Suppressor macrophage treated with lipopolysaccharide for 1 hour (primary cell): ENCODE results near the gene MCC.

Experiments
- DNase-seq, 3 donors: peaks; one replicate each; pipeline ENCODE4 v3.0.0-alpha.2; 2020 to 2022

The MCC gene

DNA sequence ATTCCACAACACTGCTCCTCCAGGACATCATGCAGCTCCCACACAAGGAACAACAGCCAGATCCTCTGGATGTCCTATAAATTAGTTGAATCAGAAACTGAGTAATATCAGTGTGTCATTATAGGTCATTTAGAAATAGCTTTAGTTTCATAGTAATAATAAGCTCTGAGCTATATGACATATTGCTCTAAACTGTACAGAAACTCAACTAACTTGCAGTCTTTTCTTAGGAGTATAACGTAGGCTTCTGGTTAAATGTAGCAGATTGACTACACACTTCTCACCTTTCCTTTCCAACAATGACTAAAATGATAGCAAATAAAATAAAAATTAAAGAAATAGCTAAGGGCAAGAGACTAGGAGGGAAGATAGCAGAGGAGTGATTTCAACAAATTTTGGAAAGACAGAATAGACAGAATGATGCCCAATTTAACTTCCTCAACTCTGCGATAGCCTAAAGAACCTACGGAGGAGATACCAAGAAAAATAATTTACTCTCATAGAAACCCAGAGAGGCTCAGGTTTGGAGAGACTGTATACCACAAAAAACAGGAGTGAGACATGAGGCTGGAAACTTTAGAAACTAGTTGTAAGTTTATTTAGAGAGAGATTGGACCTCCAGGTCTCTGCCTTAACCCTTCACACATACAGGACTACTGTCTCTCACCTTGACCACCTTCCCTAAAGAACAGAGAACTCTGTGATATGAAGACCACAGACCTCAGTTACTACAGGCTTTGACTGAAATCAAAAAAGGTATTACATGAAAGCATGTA is 247.1 kb downstream of the MCC start:
- no peak for DNase-seq

DNA sequence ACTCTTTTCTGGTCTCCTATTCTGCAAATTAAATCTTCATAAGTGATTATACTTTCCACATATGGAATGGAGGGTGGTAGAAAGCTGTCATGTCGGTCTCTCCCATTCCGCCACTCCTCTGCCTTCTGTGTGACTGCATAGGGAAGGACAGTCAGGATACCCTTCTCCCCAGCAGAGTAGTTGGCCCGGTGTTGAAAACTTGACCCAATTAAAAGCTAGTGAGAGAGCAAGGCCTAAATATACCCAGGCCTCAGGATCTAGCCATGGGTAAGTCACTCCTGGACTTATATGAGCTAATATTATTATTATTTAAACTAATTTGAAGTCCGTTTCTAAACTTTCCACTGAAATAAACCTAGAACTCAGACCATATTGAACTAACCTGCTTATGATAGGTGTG is 248.2 kb downstream of the MCC start:
- no peak for DNase-seq

DNA sequence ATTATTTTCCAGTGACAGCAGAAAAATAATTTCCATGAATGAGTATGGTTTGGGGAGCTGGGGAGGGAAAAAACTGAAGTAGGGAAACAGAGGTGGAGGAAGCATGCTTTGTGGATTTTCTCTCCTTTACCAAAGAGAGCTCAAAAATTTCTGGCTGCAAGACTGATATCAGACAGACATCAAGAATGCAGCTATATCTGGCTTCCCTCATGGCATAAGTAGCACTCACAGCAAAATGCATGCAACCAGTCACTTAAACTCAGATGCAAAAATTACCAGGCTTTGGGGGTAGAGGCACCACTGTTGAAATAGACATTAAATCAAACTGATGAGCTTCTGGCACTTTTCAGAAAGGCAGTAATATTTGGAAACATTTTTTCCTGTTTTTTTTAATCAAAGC is 250.4 kb downstream of the MCC start:
- DNase-seq, result no peak

DNA sequence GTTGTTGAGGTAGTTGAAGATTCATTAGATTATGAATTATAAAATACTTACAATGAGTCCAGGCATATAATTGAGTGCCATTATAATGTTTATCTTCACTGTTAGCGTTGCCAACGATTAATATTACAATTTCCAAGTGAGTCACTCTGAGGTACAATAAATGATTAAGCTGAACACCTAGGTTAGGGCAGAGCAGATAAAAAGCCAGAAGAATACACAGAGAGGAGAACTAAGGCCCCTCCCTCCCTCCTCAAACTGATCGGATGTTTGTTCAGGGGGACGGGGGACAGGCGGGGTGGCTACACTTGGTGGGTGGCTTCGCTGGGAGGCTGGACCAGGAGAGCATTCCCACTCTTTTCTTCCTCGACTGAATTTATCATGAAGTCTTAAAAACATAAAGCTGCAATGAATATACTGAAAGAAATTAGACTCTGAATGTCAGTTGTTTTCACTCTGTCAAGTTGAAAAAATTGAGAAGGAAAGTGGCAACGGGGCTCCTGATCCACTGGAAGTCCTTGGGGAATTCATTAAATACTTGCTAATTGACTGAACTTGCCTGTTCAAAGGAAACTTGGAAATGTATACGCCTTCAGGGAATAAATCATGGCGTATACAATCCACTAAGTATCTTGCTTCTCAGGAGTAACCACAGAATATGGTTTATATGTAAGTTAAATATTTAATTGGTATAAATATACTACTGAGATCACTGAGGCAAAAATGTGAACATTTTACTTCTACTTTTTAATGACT is 251.5 kb downstream of the MCC start:
- DNase-seq, result no peak

DNA sequence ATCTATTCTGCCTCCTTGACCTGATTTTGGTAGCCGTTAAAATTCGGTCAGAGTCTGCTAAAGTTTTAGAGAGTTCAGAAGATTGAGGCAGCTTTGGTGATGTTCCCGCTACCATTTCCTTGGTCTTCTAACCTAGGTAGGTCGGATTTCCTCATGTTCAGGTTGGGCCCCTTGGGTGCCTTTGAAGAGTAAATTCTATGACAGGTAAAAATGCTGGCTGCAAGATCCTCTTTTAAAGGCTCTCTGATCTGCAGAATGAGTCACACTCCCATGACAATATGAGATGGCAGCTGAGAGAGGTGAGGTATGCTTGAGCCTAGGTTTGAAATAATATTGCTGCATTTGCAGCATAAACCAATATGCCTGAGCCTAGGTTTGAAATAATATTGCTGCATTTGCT is 252.4 kb downstream of the MCC start:
- no peak for DNase-seq

DNA sequence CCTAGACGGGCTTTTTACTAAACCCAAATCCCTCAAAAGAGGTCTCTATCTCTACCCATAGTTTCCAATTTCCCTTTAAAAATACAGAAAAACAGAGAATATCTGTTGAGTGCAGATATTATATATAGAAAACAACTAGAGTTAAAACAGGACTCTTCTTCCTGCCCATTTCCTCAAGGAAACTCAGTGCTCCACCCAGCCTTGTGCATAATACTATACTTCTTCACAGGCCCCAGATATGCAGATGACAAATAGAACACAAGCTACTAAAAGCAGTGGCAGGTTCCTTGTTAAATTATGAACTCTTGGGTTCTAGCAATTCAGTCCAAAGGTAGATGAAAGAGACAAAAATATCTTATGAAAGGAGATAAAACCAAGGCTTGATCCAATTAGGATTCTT is 253.7 kb downstream of the MCC start:
- DNase-seq, result no peak

DNA sequence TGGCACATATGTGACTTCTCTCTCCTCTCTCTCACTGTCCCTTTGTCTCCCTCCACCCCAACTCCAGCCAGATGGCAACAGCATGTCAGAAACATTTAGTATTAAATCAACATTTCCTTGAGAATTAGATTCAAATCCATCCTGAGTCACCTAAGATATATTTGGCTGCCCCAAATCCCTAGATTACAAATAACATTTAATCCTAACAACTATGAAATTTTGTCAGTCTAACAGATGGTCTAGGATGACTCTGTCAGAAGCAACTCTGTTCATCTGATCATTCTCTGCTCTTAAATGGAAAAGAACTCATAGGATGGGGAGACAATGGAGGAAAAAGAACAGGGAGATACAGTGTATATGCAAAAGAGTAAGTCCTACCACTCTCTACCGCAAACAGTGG is 254.6 kb downstream of the MCC start:
- DNase-seq, result no peak

DNA sequence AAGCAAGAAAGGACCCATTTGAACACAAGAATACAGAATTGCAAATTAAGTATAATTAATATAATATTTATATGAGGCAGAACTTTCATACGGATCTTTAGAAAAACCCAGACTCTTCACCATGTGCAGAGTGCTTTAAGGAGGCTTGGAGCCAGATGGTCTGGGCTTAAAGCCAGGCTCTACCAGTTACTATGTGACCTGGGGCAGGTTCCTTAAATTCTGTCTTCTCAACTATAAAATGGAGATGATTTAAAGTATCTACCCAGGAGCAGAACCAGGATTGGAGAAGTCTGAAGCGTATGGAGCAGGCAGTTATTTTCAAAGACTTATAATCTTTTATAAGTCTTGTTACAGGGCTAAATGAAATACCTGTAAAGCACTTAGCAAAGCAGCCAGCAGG is 255.6 kb downstream of the MCC start:
- no peak for DNase-seq

DNA sequence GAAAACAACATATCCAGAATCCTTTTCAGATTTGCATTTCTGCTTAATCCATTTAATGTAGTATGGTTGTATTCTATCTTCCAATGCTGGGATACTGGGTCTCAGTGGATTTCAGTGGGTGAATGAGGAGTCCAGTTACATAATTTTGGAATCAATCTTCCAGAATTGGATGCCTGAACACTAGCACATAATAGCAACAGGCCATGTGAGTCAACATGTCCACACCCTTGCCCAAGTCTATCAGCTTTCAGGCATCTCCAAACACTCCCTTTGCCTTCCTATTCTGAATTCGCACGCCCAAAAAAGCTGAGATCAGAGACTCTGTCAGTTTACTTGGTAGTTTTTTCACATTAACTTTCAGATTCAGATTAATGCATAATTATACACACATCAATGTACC is 256.0 kb downstream of the MCC start:
- no peak for DNase-seq

DNA sequence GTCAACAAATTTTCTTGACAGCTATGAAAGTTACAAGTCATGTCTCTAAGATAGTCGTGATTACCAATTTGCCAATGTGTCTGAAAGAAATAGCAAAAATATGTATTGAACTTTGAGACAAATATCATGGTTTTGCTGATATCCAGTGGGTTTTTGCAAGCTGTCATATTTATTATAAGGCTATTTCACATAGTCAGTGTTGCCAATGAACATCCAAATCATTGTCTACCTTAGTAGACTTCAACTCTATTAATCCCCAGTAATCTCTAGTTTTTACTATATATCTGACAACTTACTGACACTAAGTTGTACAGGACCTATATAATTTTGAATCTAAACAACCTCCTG is 256.6 kb downstream of the MCC start:
- no peak for DNase-seq

DNA sequence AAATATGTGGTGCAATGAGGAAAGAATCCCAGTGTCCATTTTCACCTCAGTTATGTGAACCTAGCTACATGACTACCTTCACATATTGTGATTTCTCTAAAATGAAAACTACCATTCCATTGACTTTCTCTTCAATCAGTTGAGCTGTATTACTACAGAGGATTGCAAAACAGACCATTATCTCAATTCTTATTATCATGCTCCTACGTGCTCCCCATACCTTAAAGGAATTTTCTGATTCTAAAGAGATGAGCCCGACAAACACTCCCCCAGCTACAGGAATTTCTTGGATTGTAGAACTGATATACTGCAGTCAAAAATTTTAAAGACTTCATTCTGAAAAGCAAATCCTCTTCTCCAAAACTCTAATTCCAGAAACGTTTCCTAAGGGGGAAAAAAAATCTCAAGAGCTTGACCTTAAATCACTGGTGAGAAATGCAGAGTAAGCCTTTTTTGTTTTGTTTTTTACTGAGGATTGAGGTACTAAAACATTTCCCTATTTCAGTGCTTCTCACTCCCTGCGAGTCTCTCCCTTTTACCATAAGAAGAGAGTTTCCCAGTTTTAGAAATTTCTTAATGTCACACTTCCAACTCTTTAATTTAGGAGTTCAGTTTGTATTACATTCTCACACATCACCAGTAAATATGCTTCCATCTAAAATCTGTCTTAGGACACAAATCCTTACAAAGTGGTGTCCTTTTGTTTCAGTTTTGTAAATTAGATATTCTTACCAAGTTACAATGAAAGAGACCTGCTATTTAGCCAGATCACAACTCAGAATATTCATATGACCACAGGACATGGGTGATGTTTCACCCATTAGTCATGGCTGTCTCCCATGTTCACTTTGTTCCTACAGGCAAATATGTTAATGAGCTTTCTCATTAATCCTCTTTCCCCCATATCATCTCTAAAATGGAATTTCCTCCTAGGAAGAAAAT is 257.3 kb downstream of the MCC start:
- peak in 2 of 3 donors; percentile 23 to 54 for DNase-seq

DNA sequence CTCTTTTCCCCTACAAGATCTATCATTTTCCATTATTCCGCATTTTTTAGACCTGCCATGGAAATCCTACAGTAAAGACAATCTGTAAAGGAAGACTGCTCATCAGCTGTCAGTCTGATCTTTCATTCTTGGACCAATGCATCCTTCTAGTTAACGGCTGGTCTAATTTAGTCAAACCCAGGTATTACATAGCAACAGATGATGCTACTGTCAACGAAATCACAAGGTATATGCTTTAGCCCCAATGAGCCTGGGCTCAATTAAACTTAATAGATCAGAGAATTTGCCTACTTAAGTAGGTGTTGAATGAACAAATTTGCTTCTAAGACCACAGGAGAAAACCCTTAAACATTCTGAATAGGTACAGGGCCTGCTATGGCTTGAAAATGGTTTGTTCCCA is 260.5 kb downstream of the MCC start:
- DNase-seq, result no peak

DNA sequence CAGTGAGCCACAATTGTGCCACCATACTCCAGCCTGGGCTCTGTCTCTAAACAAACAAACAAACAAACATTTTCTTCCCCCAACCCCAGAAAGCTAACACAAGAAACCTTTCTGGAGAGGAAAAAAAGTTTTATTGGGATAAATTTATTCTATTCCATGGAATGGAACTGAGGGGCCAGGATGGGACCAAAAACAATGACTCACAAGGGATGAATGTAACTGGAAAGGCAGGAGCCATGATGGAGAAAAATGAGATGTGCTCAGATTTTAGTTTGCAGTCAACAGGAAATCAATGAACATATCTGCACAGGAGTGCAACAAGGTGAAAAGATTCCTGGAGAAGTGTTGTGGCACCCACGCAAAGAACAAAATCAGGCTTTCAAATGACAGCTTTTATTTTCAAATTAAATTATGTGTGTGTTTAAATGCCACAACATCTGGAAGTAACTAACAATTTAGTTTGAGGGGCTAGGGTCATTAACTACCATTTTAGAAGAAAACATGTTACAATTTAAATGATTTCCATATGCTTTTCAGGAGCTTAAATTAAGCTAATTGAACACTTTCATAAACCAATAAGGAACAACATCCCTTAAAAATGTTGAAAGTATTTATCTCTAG is 262.0 kb downstream of the MCC start:
- DNase-seq, result no peak

DNA sequence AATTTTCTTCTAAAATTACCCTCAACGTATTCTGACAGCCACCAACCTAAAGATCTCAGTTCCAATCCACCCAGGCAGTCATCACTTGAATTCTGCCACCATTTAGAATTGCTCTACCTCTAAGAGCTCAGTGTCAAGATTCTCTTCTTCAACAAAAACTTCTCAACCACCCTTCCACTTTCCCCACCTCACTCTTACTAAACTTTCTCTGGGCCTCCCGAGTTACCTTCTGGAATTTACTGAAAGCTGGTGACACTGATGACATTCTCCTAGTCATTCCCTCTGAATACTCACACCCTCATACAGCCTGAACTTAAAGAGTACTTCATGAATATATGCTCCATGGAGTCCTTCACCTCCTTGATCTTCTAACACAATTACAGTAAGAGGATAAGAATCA is 263.0 kb downstream of the MCC start:
- DNase-seq, result no peak

DNA sequence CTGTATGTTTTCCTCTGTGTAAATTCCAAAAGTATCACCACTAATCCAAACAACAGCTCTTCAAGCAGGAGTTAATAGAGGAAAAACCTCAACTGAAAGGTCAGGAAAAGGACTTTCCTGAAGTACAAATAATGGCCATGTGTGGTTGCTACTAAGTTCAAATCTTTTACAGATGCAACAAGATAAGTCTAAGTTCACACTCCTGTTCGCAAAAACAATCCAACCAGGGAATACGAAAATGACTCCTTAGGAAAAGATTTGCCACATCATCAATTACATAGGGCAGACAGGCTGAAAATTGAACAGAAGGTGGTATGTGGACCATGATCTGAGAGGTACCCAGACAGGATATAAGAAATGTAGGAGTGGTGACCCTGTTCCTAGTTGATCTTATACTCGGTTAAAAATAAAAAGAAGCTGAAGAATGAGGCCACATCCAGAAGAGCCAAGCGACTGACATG is 263.6 kb downstream of the MCC start:
- no peak for DNase-seq

DNA sequence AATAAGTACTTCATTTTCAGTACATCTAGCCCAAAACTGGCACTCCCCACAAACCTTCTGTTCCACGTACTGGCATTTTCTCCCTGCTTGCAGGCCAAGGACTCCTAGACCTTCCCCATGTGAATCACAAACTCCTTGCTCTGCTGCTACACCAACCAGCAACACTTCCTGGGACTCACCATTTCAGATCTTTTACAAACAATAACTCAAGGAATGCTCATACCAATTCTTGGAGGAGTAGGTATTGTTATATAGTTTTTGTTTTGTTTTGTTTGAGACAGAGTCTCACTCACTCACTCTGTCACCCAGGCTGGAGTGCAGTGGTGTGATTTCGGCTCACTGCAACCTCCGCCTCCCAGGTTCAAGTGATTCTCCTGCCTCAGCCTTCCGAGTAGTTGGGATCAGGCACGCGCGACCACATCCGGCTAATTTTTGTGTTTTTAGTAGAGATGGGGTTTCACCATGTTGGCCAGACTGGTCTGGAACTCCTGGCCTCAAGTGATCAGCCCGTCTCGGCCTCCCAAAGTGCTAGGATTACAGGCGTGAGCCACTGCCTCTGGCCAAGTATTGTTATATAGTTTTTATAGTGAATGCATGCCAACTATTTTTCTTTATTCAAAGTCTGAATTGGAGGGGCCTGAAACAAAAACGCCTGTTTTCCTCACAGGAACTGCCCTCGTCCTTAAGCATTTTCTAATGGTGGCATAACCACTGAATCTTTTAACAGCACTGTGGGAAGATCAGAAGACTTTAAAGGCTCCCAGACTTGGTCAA is 264.2 kb downstream of the MCC start:
- DNase-seq, result no peak

DNA sequence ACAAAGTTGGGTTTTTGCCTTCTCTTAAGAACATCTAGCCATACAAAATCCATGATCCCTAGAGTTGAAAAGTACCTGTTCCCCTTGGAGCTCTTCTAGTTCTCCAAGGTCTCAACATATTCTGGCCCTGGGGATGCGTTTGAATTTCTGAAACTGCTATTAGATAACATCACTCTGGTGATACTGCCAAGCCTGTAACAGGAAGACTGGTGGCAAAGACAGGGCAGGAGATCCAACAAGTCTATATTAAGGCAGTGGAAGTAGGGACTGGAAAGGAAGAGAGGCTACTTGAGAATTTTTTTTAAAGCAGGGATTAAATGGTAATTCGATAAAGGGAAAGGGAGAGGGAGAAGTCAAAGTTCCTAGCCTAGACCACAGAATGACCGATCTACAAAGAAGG is 264.9 kb downstream of the MCC start:
- no peak for DNase-seq

DNA sequence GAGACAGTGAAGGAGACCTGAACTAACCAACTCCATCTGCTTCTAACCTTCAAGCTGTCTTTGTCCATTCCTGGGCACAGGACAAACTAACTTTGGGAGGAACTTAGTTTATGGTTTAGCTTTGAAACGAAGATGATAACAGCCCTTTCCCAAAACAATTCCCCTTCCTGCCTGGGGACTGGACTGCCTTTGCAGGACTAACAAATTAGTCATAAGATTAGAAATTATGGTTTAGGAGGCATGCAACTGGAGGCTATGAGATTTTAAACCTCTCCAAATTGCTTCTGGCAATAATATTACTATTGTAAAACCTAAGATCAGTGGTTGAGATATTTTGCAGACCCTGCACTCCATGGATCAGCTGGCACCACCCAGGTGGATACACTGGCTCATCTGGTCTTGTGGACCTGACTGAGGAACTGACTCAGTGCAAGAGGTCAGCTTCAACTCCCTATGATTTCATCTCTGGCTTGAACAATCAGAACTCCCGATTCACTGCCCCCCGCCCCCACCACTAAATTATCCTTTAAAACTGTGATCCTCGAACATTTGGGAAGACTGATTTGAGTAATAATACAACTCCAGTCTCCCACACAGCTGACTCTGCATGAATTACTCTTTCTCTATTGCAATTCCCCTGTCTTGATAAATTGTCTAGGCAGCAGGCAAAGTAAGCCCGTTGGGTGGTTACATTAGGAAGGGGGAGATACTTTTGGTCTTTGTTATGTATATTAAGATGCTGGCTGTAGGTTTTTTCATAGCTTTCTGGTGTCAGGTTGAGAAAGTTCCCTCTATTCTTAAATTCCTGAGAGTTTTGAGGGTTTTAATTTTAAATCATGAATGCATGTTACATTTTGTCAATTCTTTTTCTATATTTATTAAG is 266.7 kb downstream of the MCC start:
- DNase-seq, result no peak

DNA sequence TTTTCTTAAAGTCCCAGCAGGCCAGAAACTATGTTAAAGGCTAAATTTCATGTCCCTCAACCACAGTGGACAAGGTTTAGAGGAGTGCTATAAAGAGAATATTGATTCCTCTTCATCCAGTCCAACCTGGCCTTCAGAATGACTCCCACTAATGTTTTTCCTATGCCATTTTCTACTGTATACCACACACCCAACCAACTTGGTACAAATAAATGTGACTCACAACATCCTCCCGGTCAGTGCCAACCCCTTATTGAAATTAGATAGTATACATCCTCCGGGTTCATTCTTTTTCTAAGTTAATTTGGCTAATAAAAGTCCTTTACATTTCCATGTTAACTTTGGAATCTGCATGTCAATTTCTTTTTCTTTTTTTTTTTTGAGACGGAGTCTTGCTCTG is 268.6 kb downstream of the MCC start:
- no peak for DNase-seq

DNA sequence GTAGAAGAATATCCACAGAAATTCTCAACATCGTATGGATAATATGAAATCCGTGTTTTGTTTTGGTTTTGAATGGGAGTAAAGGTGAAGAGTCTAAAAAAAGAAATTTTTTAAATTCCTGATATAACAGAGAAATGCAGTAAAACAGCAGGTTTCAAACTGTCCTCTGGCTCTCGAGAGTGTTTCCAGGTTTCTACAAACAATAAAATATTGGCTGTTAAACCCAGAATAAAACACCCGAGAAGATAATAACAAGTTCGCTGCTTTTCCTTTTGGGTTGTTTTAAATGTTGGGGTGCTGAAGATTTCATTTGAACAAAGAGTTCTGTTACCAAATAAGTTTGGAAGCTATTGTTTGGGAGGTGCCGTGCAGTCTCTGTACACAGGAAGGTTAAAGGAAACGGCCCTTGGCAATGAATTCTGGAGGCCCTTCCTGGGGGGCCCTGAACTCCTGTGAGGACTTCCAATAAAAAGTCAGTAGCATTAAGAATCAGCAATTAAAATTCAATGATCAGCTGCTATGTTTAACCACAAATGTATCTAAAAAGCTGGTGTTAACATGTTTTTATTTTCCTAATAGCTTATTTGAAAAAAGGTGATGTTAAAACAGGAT is 269.2 kb downstream of the MCC start:
- no peak for DNase-seq

DNA sequence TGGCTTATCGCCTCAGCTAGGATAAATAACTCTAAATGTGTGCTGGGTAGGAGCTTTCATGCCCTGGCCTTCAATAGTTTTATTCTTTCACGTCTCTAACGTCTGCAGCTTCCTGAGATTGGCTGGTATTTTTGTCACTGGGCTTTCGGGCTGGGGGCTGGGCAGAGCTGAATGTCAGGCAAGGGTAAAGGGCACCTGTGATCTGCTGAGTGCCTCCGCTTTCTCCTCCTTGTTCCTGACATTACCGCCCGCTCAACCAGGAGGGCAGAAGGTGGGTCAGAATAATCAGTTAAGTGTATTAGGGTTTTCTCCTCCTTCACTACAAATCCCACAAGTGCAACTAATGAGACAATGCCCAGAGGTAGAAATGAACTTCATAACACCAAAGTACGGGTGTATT is 270.1 kb downstream of the MCC start:
- DNase-seq, result no peak
